IMR-90 (cell line): ENCODE data around the gene GRAMD4. TPM values are rescaled to one million over a fixed set of nuclear protein-coding genes. Genes with fewer than 3 reads are reported as not detected.

ENCODE experiments used
- ATAC-seq: fragments of 200-7000 bp; cut with Tn5 transposase; 2 replicates; pipeline ENCODE4 v1.9.1; 2020; ENCODE audit warnings: low read depth, mild to moderate bottlenecking, moderate library complexity
- BruUV-seq: library from RNA; stranded (reverse); fragments of 400-500 nt; replicated peaks from 2 replicates; lab custom pipeline; 2021; lab: Mats Ljungman, UMichigan
- CTCF ChIA-PET: fragments of 300-600 bp; formaldehyde crosslinking; extraction: SDS; loops from one replicate; lab custom pipeline; 2021; ENCODE audit warnings: antibody characterized with exemption; lab: Yijun Ruan, JAX
- POLR2A ChIA-PET: fragments of 300-600 bp; sonication (Branson Sonifier 250); formaldehyde crosslinking; loops from one replicate; lab custom pipeline; 2022; ENCODE audit warnings: antibody characterized with exemption; ENCODE audit not compliant: unreplicated experiment; lab: Charles Lee
- DNase-seq: peaks from one replicate; pipeline ENCODE4 v3.0.0; 2013
- H2AFZ ChIP-seq: replicated peaks from 2 replicates; pipeline ENCODE3; 2013; ENCODE audit warnings: low read length, mild to moderate bottlenecking; ENCODE audit not compliant: poor library complexity
- H2AK5ac ChIP-seq: 2 replicates; pipeline ENCODE4 v1.6.1; 2013; ENCODE audit warnings: low read depth, low read length, inconsistent platforms
- H2AK9ac ChIP-seq: replicated peaks from 2 replicates; pipeline ENCODE3; 2013; ENCODE audit warnings: mild to moderate bottlenecking, low read depth, low read length, moderate library complexity; ENCODE audit not compliant: poor library complexity
- H2BK120ac ChIP-seq: 2 replicates; pipeline ENCODE4 v1.6.1; 2013; ENCODE audit warnings: low read depth, low read length, inconsistent platforms
- H2BK15ac ChIP-seq: 3 replicates; pipeline ENCODE4 v1.6.1; 2013; ENCODE audit warnings: low read depth, low read length, inconsistent platforms
- H2BK20ac ChIP-seq: 2 replicates; pipeline ENCODE4 v1.6.1; 2013; ENCODE audit warnings: low read depth, mild to moderate bottlenecking, inconsistent platforms, low read length, moderate library complexity
- H2BK5ac ChIP-seq: 2 replicates; pipeline ENCODE4 v1.6.1; 2013; ENCODE audit warnings: mild to moderate bottlenecking, low read depth, low read length, inconsistent platforms; ENCODE audit not compliant: poor library complexity, severe bottlenecking
- H3K14ac ChIP-seq: replicated peaks from 2 replicates; pipeline ENCODE4 v1.6.1; 2013; ENCODE audit warnings: low read depth, low read length, inconsistent platforms
- H3K18ac ChIP-seq: 2 replicates; pipeline ENCODE4 v1.6.1; 2013; ENCODE audit warnings: low read depth, low read length, control low read depth
- H3K23ac ChIP-seq: 2 replicates; pipeline ENCODE4 v1.6.1; 2013; ENCODE audit warnings: low read depth, low read length, inconsistent platforms
- H3K27ac ChIP-seq: 2 replicates; pipeline ENCODE4 v1.5.1; 2013; ENCODE audit warnings: mild to moderate bottlenecking, control low read depth, low read length; ENCODE audit not compliant: insufficient read depth
- H3K27me3 ChIP-seq: 2 replicates; pipeline ENCODE4 v1.6.1; 2013; ENCODE audit warnings: low read length; ENCODE audit not compliant: control insufficient read depth, insufficient read depth
- H3K36me3 ChIP-seq: 2 replicates; pipeline ENCODE4 v1.6.1; 2013; ENCODE audit warnings: low read length, mixed read lengths; ENCODE audit not compliant: control insufficient read depth, insufficient read depth
- H3K4ac ChIP-seq: 2 replicates; pipeline ENCODE4 v1.6.1; 2013; ENCODE audit warnings: low read depth, low read length, inconsistent platforms
- H3K4me1 ChIP-seq: 2 replicates; pipeline ENCODE4 v1.6.1; 2013; ENCODE audit warnings: low read length, mixed read lengths; ENCODE audit not compliant: control insufficient read depth, insufficient read depth
- H3K4me2 ChIP-seq: 2 replicates; pipeline ENCODE4 v1.6.1; 2013; ENCODE audit warnings: low read depth, mild to moderate bottlenecking, control low read depth, low read length, moderate library complexity
- H3K4me3 ChIP-seq: 2 replicates; pipeline ENCODE4 v1.5.1; 2013; ENCODE audit warnings: low read depth, mild to moderate bottlenecking, control low read depth, low read length, moderate library complexity; ENCODE audit not compliant: insufficient read depth
- H3K56ac ChIP-seq: 2 replicates; pipeline ENCODE4 v1.6.1; 2013; ENCODE audit warnings: low read length, inconsistent platforms; ENCODE audit not compliant: insufficient read depth; ENCODE audit errors: extremely low read depth
- H3K79me1 ChIP-seq, 2 experiments: 2 replicates each; pipeline ENCODE4 v1.6.1; 2013; ENCODE audit warnings: low read length in 2 of 2, inconsistent platforms in 1 of 2, low read depth in 1 of 2
- H3K9ac ChIP-seq: 2 replicates; pipeline ENCODE4 v1.6.1; 2013; ENCODE audit warnings: low read depth, low read length, control low read depth
- H3K9me1 ChIP-seq: 2 replicates; pipeline ENCODE4 v1.6.1; 2013; ENCODE audit warnings: low read length, inconsistent platforms; ENCODE audit not compliant: insufficient read depth
- H3K9me3 ChIP-seq: 2 replicates; pipeline ENCODE4 v1.6.1; 2013; ENCODE audit warnings: low read length; ENCODE audit not compliant: control insufficient read depth, insufficient read depth
- H4K20me1 ChIP-seq: 2 replicates; pipeline ENCODE4 v1.6.1; 2013; ENCODE audit warnings: low read length, inconsistent platforms; ENCODE audit not compliant: insufficient read depth
- H4K5ac ChIP-seq: 2 replicates; pipeline ENCODE4 v1.6.1; 2013; ENCODE audit warnings: mild to moderate bottlenecking, low read depth, low read length, control low read depth
- H4K8ac ChIP-seq, 2 experiments: 2 replicates each; pipeline ENCODE4 v1.6.1; 2013; ENCODE audit warnings: low read depth in 2 of 2, low read length in 2 of 2, control low read depth in 1 of 2, inconsistent platforms in 1 of 2
- H4K91ac ChIP-seq: 2 replicates; pipeline ENCODE4 v1.6.1; 2013; ENCODE audit warnings: low read depth, low read length, inconsistent platforms; ENCODE audit not compliant: insufficient read depth
- BHLHE40 ChIP-seq: fragments of 150-350 bp; IDR thresholded peaks from 2 replicates; pipeline ENCODE4 v1.6.1; 2016; ENCODE audit warnings: mild to moderate bottlenecking, low read depth, low read length
- CEBPB ChIP-seq: IDR thresholded peaks from 2 replicates; pipeline ENCODE4 v1.6.1; 2012; ENCODE audit warnings: low read depth, low read length, improper control_type of control experiment
- CTCF ChIP-seq: conservative IDR thresholded peaks from 2 replicates; pipeline ENCODE4 v1.5.1; 2012; ENCODE audit warnings: mild to moderate bottlenecking, low read depth, low read length, improper control_type of control experiment
- FOS ChIP-seq: fragments of 150-350 bp; IDR thresholded peaks from 2 replicates; pipeline ENCODE4 v1.6.1; 2016; ENCODE audit warnings: low read depth, low read length
- MAFK ChIP-seq: IDR thresholded peaks from 2 replicates; pipeline ENCODE4 v1.6.1; 2012; ENCODE audit warnings: low read depth, low read length, improper control_type of control experiment
- MAZ ChIP-seq: IDR thresholded peaks from 2 replicates; pipeline ENCODE4 v1.6.1; 2012; ENCODE audit warnings: low read depth, mild to moderate bottlenecking, low read length, improper control_type of control experiment, moderate library complexity, borderline replicate concordance
- MXI1 ChIP-seq: IDR thresholded peaks from 2 replicates; pipeline ENCODE4 v1.6.1; 2012; ENCODE audit warnings: low read depth, mild to moderate bottlenecking, low read length, moderate library complexity, borderline replicate concordance
- NFE2L2 ChIP-seq: fragments of 150-350 bp; IDR thresholded peaks from 2 replicates; pipeline ENCODE4 v1.6.1; 2016; ENCODE audit warnings: low read depth, mild to moderate bottlenecking, low read length
- POLR2A ChIP-seq: IDR thresholded peaks from 2 replicates; pipeline ENCODE4 v1.6.1; 2012; ENCODE audit warnings: mild to moderate bottlenecking, low read depth, low read length
- RAD21 ChIP-seq: IDR thresholded peaks from 2 replicates; pipeline ENCODE4 v1.6.1; 2012; ENCODE audit warnings: low read length, improper control_type of control experiment
- RFX5 ChIP-seq: IDR thresholded peaks from 2 replicates; pipeline ENCODE4 v1.8.0; 2012; ENCODE audit warnings: low read depth, mild to moderate bottlenecking, low read length, moderate library complexity
- SMC3 ChIP-seq: fragments of 150-350 bp; IDR thresholded peaks from 2 replicates; pipeline ENCODE4 v1.6.1; 2016; ENCODE audit warnings: low read depth, mild to moderate bottlenecking, antibody characterized with exemption, low read length, moderate library complexity
- WGBS, 2 experiments: methylation state at CpG; one replicate each; pipeline versions ENCODE4 v1.1.5 to v1.1.7; 2013; ENCODE audit warnings: missing lambda C conversion rate in 2 of 2; ENCODE audit not compliant: insufficient read length in 1 of 2; ENCODE audit errors: extremely low coverage in 2 of 2; 5-methylcytosine and 5-hydroxymethylcytosine counted together
- dilution Hi-C: fragments of 300-500 bp; cut with HindIII; formaldehyde crosslinking; loops from one replicate; pipeline ENCODE4 v1.14.3; 2018; ENCODE audit warnings: low sequenced_read_pairs; ENCODE audit not compliant: unreplicated experiment
- in situ Hi-C: fragments of 300-500 bp; cut with MboI; formaldehyde crosslinking; loops from 3 replicates; pipeline ENCODE4 v1.14.3; 2019; ENCODE audit warnings: low sequenced_read_pairs, inconsistent platforms, mixed read lengths
- intact Hi-C: fragments of 100-400 bp; cut with micrococcal nuclease; formaldehyde crosslinking; loops from 2 replicates; pipeline ENCODE4 v1.10.0; 2022
- polyA plus RNA-seq, 3 experiments: library from polyadenylated mRNA; depleted of rRNA; stranded (reverse); fragments of >200 nt; gene quantifications; 2 replicates each; pipeline ENCODE4 v1.2.3, GENCODE V29; 2012; ENCODE audit warnings: low replicate concordance in 1 of 3
- total RNA-seq: library from RNA; depleted of rRNA; stranded (reverse); fragments of >200 nt; gene quantifications from 2 replicates; pipeline ENCODE4 v1.2.3, GENCODE V29; 2012
- TF ChIP-seq, protein P1 (sequence below): fragments of 150-350 bp; IDR thresholded peaks from 2 replicates; pipeline ENCODE4 v1.6.1; 2016; ENCODE audit warnings: low read depth, mild to moderate bottlenecking, low read length, moderate library complexity, borderline replicate concordance

GRAMD4 gene
- total and polyA plus RNA-seq, 2 of the 4 experiments (the other 2 are of a cell fraction) = 2.7 to 5.8 TPM

DNA sequence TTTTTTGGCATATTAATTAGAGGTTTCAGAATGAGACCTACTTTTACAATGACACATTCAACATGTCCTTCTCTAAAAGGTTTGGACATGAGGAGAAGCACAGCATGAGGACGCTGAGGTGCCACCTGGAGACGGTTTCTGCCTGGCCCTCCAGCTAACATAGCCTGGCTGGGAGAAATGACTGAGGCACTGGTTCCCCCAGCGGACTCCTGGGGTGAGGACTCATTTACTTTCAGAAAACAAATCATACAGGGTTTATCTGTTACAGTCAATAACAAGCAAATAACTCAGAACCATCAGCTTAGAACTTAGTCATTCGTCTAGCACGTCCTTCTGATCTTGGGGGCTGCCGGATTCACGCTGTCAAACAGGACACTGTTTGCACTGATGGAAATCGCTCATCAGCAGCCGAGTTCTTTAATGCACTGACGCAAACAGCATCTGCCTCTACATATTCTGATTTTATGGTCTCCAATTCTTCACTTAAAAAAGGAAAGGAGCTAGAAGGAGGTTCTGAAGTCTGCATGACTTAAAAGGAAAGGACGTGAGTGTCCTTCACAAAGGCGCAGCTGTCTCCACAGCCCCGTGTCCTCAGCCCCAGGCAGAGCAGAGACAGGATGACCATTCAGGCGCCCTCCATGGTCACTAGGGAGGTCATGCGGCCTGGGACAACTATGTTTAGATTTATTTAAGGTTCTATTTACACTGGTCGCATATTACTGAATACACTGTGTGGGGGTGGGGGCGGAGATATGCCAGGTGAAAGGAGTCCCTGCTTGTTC, 73.6 kb downstream of the GRAMD4 start (continued):
- TF ChIP-seq POLR2A = no peak

- no peak overlapping the region for H2BK15ac ChIP-seq
- no peak overlapping the region for H2BK20ac ChIP-seq
- no peak overlapping the region for H4K8ac ChIP-seq
- ChIA-PET POLR2A (no interaction called here), CTCF (no interaction called here)
- H3K9me3 ChIP-seq = no peaks in the 10 kb centered on the region
- in situ Hi-C loops = no loop called here
- no TSS peak for BruUV-seq
- H3K4me1 ChIP-seq = no peaks in the 10 kb centered on the region
- no peak overlapping the region for H4K5ac ChIP-seq
- no peak for DNase-seq
- dilution Hi-C loops = no loop called here
- H3K56ac ChIP-seq = no peak overlapping the region
- H2BK5ac ChIP-seq = no peak overlapping the region
- no peak overlapping the region for H3K27ac ChIP-seq
- no peak overlapping the region for H2AFZ ChIP-seq
- H4K91ac ChIP-seq = no peak overlapping the region
- no peaks in the 10 kb centered on the region for H4K20me1 ChIP-seq
- WGBS, 2 experiments = 81% methylated on average over 4 of the region's 15 CpGs; no CpG with 5 or more reads in 1 of the 2 experiments
- no peak overlapping the region for H3K23ac ChIP-seq
- H2AK5ac ChIP-seq = no peak overlapping the region
- H3K4me2 ChIP-seq = no peak overlapping the region
- intact Hi-C loops = no loop called here
- H3K27me3 ChIP-seq = no peaks in the 10 kb centered on the region
- peaks cover 72% of the 10 kb centered on the region for H3K36me3 ChIP-seq
- H3K9ac ChIP-seq = no peak overlapping the region
- no peak overlapping the region for H3K18ac ChIP-seq
- no peak overlapping the region for H2AK9ac ChIP-seq
- peaks cover 0 to 5% of the 10 kb centered on the region in 2 experiments; a peak in 2 of 4 replicates for H3K79me1 ChIP-seq
- no peak overlapping the region for H2BK120ac ChIP-seq
- ATAC-seq = no peak
- no peak overlapping the region for H3K14ac ChIP-seq
- no peak overlapping the region for H3K4me3 ChIP-seq
- H3K4ac ChIP-seq = no peak overlapping the region
- no peaks in the 10 kb centered on the region for H3K9me1 ChIP-seq
- TF ChIP-seq RAD21 (no peak), RFX5 (no peak), MAFK (no peak), MXI1 (no peak), FOS (no peak), SMC3 (no peak), BHLHE40 (no peak), NFE2L2 (no peak), POLR2A (no peak), MAZ (no peak), CTCF (no peak), CEBPB (no peak)
- TF ChIP-seq, protein P1, sequence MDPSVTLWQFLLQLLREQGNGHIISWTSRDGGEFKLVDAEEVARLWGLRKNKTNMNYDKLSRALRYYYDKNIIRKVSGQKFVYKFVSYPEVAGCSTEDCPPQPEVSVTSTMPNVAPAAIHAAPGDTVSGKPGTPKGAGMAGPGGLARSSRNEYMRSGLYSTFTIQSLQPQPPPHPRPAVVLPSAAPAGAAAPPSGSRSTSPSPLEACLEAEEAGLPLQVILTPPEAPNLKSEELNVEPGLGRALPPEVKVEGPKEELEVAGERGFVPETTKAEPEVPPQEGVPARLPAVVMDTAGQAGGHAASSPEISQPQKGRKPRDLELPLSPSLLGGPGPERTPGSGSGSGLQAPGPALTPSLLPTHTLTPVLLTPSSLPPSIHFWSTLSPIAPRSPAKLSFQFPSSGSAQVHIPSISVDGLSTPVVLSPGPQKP = no peak
These were observed 74.4 kb downstream of the GRAMD4 start for GRCh38 chr22:46694416-46695170.
